GM12873 (cell line): ENCODE data around the gene PLCB2.

ENCODE experiments used
- TF ChIP-seq, protein P1 (sequence below): IDR thresholded peaks from 2 replicates; pipeline ENCODE4 v1.5.1; 2012; ENCODE audit warnings: low read depth, mild to moderate bottlenecking, moderate library complexity, low read length, control low read depth; ENCODE audit not compliant: insufficient read depth; ENCODE audit errors: missing control alignments

The PLCB2 gene

DNA sequence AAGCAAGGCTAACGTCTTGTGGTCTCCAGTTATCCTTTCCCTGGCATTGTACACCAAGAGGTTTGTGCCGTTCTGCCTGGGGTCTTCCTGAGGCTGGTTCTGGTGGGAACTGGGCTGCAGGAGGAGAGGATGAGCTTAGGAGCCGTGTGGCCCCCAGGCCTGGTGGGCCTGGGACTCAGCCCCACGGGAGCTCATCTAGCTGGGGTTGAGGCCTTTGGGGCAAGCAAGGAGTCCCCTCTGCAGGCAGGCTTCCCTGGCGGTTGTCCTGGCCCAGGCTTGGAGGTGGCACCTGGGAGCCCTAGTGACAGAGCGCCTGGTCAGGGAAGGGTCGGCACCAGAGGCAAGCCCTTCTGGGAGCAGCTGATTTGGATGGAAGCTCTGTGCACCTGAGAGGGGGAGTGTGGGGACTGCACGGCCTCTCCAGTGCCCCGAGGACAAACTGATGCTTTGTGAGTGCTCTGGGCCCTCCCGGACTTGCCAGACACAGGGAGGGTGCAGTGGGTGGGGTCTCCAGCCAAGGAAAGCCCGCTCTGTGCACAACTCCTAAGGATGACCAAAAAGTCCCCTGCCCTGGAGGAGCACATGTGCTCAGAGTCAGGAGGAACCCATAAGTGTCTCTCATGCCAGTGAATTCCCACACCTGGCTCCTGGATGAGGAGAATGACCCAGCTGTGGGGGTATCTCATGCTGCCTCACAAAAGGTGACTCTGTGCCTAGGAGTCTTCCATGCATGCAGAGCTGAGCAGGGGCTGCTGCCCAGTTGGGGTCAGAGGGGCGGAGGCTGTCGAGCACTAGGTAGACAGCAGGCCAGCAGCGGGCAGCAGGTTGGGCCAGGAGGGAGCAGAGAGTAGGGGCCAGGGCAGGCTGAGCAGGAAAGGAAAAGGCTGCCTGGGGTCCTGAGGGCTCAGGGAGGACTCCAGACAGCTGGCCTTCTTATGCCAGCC is 66.2 kb downstream of the PLCB2 start:
- TF ChIP-seq, protein P1, sequence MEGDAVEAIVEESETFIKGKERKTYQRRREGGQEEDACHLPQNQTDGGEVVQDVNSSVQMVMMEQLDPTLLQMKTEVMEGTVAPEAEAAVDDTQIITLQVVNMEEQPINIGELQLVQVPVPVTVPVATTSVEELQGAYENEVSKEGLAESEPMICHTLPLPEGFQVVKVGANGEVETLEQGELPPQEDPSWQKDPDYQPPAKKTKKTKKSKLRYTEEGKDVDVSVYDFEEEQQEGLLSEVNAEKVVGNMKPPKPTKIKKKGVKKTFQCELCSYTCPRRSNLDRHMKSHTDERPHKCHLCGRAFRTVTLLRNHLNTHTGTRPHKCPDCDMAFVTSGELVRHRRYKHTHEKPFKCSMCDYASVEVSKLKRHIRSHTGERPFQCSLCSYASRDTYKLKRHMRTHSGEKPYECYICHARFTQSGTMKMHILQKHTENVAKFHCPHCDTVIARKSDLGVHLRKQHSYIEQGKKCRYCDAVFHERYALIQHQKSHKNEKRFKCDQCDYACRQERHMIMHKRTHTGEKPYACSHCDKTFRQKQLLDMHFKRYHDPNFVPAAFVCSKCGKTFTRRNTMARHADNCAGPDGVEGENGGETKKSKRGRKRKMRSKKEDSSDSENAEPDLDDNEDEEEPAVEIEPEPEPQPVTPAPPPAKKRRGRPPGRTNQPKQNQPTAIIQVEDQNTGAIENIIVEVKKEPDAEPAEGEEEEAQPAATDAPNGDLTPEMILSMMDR: no peak

- TF ChIP-seq, protein P1: no peak
Measured at GRCh38 chr15:40240619-40241221, 67.0 kb downstream of the PLCB2 start.

GRCh38 chr15:40239693-40240618 is 67.8 kb downstream of the PLCB2 start:
- TF ChIP-seq, protein P1: no peak

DNA sequence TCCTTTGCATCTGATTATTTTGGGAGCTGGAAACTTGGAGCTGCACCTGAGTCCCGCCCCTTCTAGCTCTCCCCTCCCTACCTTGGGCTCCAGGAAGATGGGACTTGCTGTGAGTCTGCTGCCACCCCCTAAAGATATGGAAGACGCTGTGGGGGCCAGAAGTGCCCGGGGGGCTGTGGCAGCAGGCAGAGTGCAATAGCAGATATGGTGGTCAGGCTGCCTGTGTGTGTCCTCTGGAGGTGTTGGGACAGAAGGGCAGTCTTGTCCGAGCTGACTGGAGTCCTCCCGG is 68.4 kb downstream of the PLCB2 start:
- TF ChIP-seq, protein P1: no peak

DNA sequence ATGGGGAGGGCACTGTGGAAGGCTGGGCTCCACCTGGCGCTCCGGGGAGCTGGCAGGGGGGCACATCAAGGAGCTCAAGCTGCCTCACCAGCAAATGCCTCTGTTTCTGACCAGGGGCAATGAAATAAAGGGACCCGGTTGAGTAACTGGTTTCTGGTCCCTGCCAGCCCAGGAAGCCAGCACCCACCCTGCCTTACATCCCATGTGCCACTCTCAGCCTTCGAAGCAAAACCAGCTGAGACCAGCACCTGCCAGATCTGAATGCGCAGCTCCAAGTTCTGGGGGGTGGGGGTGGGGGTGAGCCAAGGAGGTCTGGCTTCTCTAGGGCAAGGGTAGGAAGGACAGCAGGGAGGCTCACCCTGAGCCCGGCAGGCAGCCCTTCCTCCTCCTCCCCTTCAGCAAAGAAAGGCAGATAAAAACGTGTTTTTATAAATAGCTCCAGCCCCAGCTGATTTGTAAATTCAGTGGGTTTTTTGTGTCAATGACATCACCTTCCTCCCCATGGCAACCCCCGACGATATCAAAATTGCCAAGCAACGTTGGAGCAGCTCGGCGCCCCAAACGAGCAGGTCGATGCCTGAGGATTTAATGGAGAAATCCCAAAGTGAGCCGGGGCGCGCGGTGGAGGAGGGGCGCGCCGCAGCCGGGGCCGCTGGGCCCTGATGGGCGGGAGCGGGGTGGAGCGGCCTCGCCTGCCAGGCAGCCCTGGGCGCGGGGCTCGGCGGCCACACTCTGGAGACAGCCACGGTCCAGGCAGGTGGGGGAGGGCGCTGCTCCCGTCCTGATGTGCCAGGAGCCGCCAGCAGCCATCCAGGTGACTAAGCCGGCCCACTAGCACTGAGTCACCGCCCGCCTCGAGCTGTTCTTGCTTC is 69.0 kb downstream of the PLCB2 start, which contains the start of gene PAK6:
Gene PAK6 (plus strand): TSS at position 532 of the 872 bp plus-strand sequence. CDS start 25,723 bp downstream, outside the sequence.
- TF ChIP-seq, protein P1: no peak
